B cell (primary cell): Measurements from ENCODE around the gene GSG1. TPM values are rescaled to one million over a fixed set of nuclear protein-coding genes. Genes with fewer than 3 reads are reported as not detected.

Experiments used
- ATAC-seq: fragments of 200-7000 bp; cut with Tn5 transposase; one replicate; pipeline ENCODE4 v1.10.0; 2021; ENCODE audit warnings: low read depth, mild to moderate bottlenecking, moderate number of reproducible peaks, moderate library complexity
- CTCF ChIA-PET: fragments of 350-600 bp; sonication (Branson Sonifier 250); formaldehyde crosslinking; loops from one replicate; lab custom pipeline; 2021; ENCODE audit warnings: antibody characterized with exemption, inconsistent platforms; lab: Charles Lee
- POLR2A ChIA-PET: fragments of 350-600 bp; sonication (Branson Sonifier 250); formaldehyde crosslinking; loops from one replicate; lab custom pipeline; 2021; ENCODE audit warnings: antibody characterized with exemption; lab: Charles Lee
- DNase-seq: peaks from one replicate; pipeline ENCODE4 v3.0.0; 2013
- H2AFZ ChIP-seq: 2 replicates; pipeline ENCODE4 v1.6.1; 2012; ENCODE audit warnings: mild to moderate bottlenecking, low read depth, low read length; ENCODE audit not compliant: insufficient read depth, poor library complexity, severe bottlenecking
- H3K27ac ChIP-seq, 2 donors: 1 replicate in 1 of 2; 2 replicates in 1 of 2; pipeline ENCODE4 v1.5.1; 2012 to 2013; ENCODE audit warnings: low read length in 2 of 2, mild to moderate bottlenecking in 2 of 2, moderate library complexity in 1 of 2
- H3K27me3 ChIP-seq, 4 experiments: fragments of 200-600 bp in 1 of 4; sonication (generic) in 1 of 4; replicated peaks in 1 of 4; 1 replicate in 2 of 4; 2 replicates in 2 of 4; pipeline versions ENCODE4 v1.6.1 to v1.7.0; 2013 to 2016; ENCODE audit warnings: low read length in 3 of 4, mild to moderate bottlenecking in 2 of 4, mixed read lengths in 1 of 4, moderate library complexity in 1 of 4; ENCODE audit not compliant: insufficient read depth in 4 of 4, control insufficient read depth in 3 of 4; ENCODE audit errors: control extremely low read depth in 1 of 4
- H3K36me3 ChIP-seq, 2 experiments: replicated peaks in 1 of 2; 1 replicate in 1 of 2; 2 replicates in 1 of 2; pipeline versions ENCODE4 v1.6.1 to v1.7.1; 2013; ENCODE audit warnings: low read length in 1 of 2; ENCODE audit not compliant: insufficient read depth in 2 of 2, control insufficient read depth in 1 of 2; ENCODE audit errors: control extremely low read depth in 1 of 2, extremely low read depth in 1 of 2
- H3K4me1 ChIP-seq, 2 donors: fragments of 200-600 bp in 1 of 2; sonication (generic) in 1 of 2; 1 replicate in 1 of 2; 2 replicates in 1 of 2; pipeline versions ENCODE4 v1.5.1 to v1.6.1; 2013 to 2017; ENCODE audit warnings: low read length in 2 of 2; ENCODE audit not compliant: control insufficient read depth in 2 of 2, insufficient read depth in 2 of 2
- H3K4me2 ChIP-seq: replicated peaks from 2 replicates; pipeline ENCODE3; 2012; ENCODE audit warnings: mild to moderate bottlenecking, low read depth, low read length; ENCODE audit not compliant: poor library complexity, severe bottlenecking
- H3K4me3 ChIP-seq, 5 experiments: fragments of 200-600 bp in 1 of 5; sonication (generic) in 1 of 5; 1 replicate in 3 of 5; 2 replicates in 2 of 5; pipeline versions ENCODE4 v1.5.1 to v1.7.0; 2011 to 2016; ENCODE audit warnings: low read length in 4 of 5, mild to moderate bottlenecking in 4 of 5, low read depth in 2 of 5, control low read depth in 1 of 5, moderate library complexity in 1 of 5; ENCODE audit not compliant: insufficient read depth in 1 of 5; ENCODE audit errors: control extremely low read depth in 1 of 5, extremely low read depth in 1 of 5
- H3K79me2 ChIP-seq: fragments of 200-600 bp; sonication (generic); one replicate; pipeline ENCODE4 v1.6.0; 2016; ENCODE audit warnings: low read length; ENCODE audit not compliant: control insufficient read depth, insufficient read depth
- H3K9ac ChIP-seq: fragments of 200-600 bp; sonication (generic); 2 replicates; pipeline ENCODE4 v1.6.1; 2017; ENCODE audit warnings: mild to moderate bottlenecking, low read length, moderate library complexity
- H3K9me3 ChIP-seq, 3 donors: one replicate each; pipeline versions ENCODE4 v1.6.1 to v1.7.1; 2013; ENCODE audit warnings: low read length in 2 of 3; ENCODE audit not compliant: control insufficient read depth in 2 of 3, insufficient read depth in 1 of 3; ENCODE audit errors: control extremely low read depth in 1 of 3
- H4K20me1 ChIP-seq: 2 replicates; pipeline ENCODE4 v1.6.0; 2012; ENCODE audit warnings: mild to moderate bottlenecking, low read length; ENCODE audit not compliant: insufficient read depth, control insufficient read depth, poor library complexity, severe bottlenecking
- H3K27ac Mint-ChIP-seq: one replicate; pipeline ENCODE4 v1.8.0; 2021; ENCODE audit warnings: mixed read lengths
- H3K27me3 Mint-ChIP-seq: one replicate; pipeline ENCODE4 v1.8.0; 2021; ENCODE audit warnings: mixed read lengths
- H3K4me1 Mint-ChIP-seq: one replicate; pipeline ENCODE4 v1.8.0; 2021; ENCODE audit warnings: mixed read lengths
- H3K4me3 Mint-ChIP-seq: one replicate; pipeline ENCODE4 v1.8.0; 2021; ENCODE audit warnings: mixed read lengths
- H3K9me3 Mint-ChIP-seq: one replicate; pipeline ENCODE4 v1.8.0; 2022; ENCODE audit warnings: mixed read lengths; ENCODE audit not compliant: insufficient read depth
- EZH2 ChIP-seq: IDR thresholded peaks from 2 replicates; pipeline ENCODE4 v1.6.1; 2012; ENCODE audit warnings: borderline replicate concordance, low read depth, mild to moderate bottlenecking, moderate library complexity, low read length; ENCODE audit not compliant: insufficient read depth, poor library complexity, severe bottlenecking
- WGBS: methylation state at CpG from one replicate; pipeline ENCODE4 v1.1.5; 2013; ENCODE audit warnings: missing lambda C conversion rate; ENCODE audit not compliant: insufficient coverage; 5-methylcytosine and 5-hydroxymethylcytosine counted together
- intact Hi-C: fragments of 100-400 bp; cut with micrococcal nuclease; formaldehyde crosslinking; loops from one replicate; pipeline ENCODE4 v1.10.0; 2022
- polyA plus RNA-seq: library from polyadenylated mRNA; depleted of rRNA; stranded (reverse); fragments of >200 nt; gene quantifications from 2 replicates; pipeline ENCODE4 v1.2.3, GENCODE V29; 2012
- total RNA-seq, 2 donors: library from RNA; stranded (reverse); fragments of 120-200 nt in 1 of 2; gene quantifications; 1 replicate in 1 of 2; 2 replicates in 1 of 2; pipeline versions ENCODE4 v1.2.3 to v1.2.4, GENCODE V29; 2013 to 2022
- TF ChIP-seq, protein P1 (sequence below): fragments of 200-600 bp; IDR thresholded peaks from one replicate; pipeline ENCODE4 v1.8.0; 2022; ENCODE audit warnings: antibody characterized with exemption, mild to moderate bottlenecking

Gene GSG1
- total and polyA plus RNA-seq, 2 donors (not counting 1 experiment from before 2014, with no cell fraction given) = not detected

DNA sequence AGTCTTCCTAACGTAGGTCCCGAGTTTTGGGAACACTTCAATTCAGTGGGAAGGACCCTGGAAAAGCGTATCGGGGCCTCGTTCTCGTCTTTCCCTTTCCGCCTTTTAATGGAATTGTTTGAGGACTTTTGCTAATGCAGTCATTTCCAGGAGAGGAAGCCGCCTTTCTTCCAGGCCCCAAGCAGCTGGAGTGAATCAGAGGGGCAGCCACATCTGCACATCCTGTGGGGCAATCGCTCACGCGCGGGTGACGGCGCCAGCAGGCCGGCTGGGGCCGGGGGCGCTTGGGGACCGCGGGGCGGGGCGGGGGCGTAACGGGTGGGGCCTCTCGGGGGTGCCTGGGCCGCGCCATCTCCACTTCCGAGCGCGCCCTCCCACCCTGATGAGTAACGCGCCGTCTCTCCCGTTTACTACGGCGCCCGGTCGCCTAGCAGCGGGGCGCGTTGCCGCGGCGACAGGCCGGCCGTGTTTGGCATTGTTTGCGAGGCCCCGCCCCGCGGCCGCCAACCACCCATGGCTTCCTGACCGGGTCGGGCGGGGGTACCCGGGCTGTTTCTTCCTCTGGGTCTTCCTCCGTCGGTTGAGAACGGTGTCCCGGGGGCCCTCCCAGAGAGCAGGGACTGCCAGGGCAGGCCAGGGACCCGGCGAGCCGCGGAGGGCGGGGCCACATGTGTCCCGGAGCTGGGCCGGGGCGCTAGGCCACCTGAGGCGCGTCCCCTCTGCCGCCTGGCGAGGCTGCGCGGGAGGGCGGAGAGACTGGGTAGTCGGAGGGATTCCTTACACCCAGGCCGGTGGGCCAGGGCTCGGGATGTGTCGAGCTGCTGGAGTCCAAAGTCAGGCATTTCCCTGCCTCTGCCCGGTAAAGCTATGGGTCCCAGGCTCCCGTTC, 2.3 kb downstream of the GSG1 start:
- peaks cover 62% of the 10 kb centered on the region for H3K4me1 Mint-ChIP-seq
- TF ChIP-seq, protein P1, sequence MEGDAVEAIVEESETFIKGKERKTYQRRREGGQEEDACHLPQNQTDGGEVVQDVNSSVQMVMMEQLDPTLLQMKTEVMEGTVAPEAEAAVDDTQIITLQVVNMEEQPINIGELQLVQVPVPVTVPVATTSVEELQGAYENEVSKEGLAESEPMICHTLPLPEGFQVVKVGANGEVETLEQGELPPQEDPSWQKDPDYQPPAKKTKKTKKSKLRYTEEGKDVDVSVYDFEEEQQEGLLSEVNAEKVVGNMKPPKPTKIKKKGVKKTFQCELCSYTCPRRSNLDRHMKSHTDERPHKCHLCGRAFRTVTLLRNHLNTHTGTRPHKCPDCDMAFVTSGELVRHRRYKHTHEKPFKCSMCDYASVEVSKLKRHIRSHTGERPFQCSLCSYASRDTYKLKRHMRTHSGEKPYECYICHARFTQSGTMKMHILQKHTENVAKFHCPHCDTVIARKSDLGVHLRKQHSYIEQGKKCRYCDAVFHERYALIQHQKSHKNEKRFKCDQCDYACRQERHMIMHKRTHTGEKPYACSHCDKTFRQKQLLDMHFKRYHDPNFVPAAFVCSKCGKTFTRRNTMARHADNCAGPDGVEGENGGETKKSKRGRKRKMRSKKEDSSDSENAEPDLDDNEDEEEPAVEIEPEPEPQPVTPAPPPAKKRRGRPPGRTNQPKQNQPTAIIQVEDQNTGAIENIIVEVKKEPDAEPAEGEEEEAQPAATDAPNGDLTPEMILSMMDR = no peak
- TF ChIP-seq EZH2 = no peak
- Histone ChIP-seq H3K9ac (peak overlapping the region; percentile 97), H3K36me3 (no peaks in the 10 kb centered on the region), H3K9me3 (no peaks in the 10 kb centered on the region), H3K27me3 (no peaks in the 10 kb centered on the region), H3K4me3 (peak overlapping the region; percentile 39 to 82 (median 71)), H3K4me1 (peaks cover 52 to 63% of the 10 kb centered on the region in 2 donors), H3K27ac (peak overlapping the region; percentile 97 to 99), H2AFZ (peak overlapping the region; percentile 70), H3K79me2 (no peaks in the 10 kb centered on the region), H3K4me2 (peak overlapping the region; percentile 94), H4K20me1 (no peaks in the 10 kb centered on the region)
- ATAC-seq (peak; percentile 77), DNase-seq (peak; percentile 97)
- WGBS = under 1% methylated on average over 73 of the region's 79 CpGs
- ChIA-PET CTCF (interaction anchor here (0.6 to 8.7 kb wide), 7 partner anchors 16 to 282 kb away, joined by 3 to 108 read pairs (median 4); partner anchors contain the start of gene EMP1), POLR2A (interaction anchor here (0.7 kb wide), 2 partner anchors 287 to 387 kb away, joined by 3 to 5 read pairs; no protein-coding TSS in a partner anchor)
- H3K9me3 Mint-ChIP-seq = no peaks in the 10 kb centered on the region
- H3K27ac Mint-ChIP-seq = peak overlapping the region; percentile 96
- H3K4me3 Mint-ChIP-seq = peak overlapping the region; percentile 88
- no peaks in the 10 kb centered on the region for H3K27me3 Mint-ChIP-seq
- intact Hi-C loops = loop anchor here (1.0 to 2.0 kb wide), 8 partner anchors 56 to 744 kb away; partner anchors contain the start of genes BORCS5, CREBL2, EMP1 and FAM234B

DNA sequence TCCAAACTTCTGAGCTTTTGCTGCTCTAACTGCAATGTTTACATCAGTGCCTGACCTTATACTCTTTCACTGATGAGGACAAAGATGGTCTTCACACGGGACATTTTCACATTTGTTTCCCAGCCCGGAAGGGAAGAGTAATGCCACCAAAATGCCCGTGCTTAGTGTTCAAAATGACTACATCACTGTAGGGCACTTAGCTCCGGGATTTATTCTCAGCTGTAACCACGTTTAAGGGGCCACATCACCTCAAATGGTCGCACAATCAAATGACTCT, 2.9 kb downstream of the GSG1 start:
- H3K4me3 Mint-ChIP-seq = peak overlapping the region; percentile 88
- Histone ChIP-seq H2AFZ (peak overlapping the region; percentile 29), H3K9ac (peak overlapping the region; percentile 97), H4K20me1 (no peaks in the 10 kb centered on the region), H3K27me3 (no peaks in the 10 kb centered on the region), H3K4me3 (peak overlapping the region; percentile 33 to 76 (median 48)), H3K4me1 (peaks cover 52 to 63% of the 10 kb centered on the region in 2 donors), H3K4me2 (peak overlapping the region; percentile 94), H3K27ac (peak overlapping the region; percentile 86 to 99), H3K9me3 (no peaks in the 10 kb centered on the region), H3K36me3 (no peaks in the 10 kb centered on the region), H3K79me2 (no peaks in the 10 kb centered on the region)
- 6% methylated on average over 6 of the region's 6 CpGs for WGBS
- intact Hi-C loops = loop anchor here (2.0 kb wide), 4 partner anchors 56 to 744 kb away; partner anchors contain the start of genes BORCS5, CREBL2 and FAM234B
- no peaks in the 10 kb centered on the region for H3K9me3 Mint-ChIP-seq
- ATAC-seq (no peak), DNase-seq (no peak)
- no peaks in the 10 kb centered on the region for H3K27me3 Mint-ChIP-seq
- H3K4me1 Mint-ChIP-seq = peaks cover 62% of the 10 kb centered on the region
- POLR2A ChIA-PET = interaction anchor here (0.7 kb wide), 2 partner anchors 287 to 386 kb away, joined by 3 to 5 read pairs; no protein-coding TSS in a partner anchor
- CTCF ChIA-PET = interaction anchor here (0.6 to 8.7 kb wide), 5 partner anchors 57 to 282 kb away, joined by 3 to 108 read pairs (median 5); partner anchors contain the start of gene EMP1
- TF ChIP-seq EZH2 = no peak
- peak overlapping the region; percentile 96 for H3K27ac Mint-ChIP-seq
